ENCODE results near the gene COX7B2. TPM values are rescaled to one million over a fixed set of nuclear protein-coding genes. Genes with fewer than 3 reads are reported as not detected.

The COX7B2 gene
- not detected in 2 replicates for total RNA-seq

GRCh38 chr4:46909078-46909477, at the start of gene COX7B2:
COX7B2 (minus strand) TSS chr4:46909245; CDS start chr4:46735192, 174,053 bp downstream.

Other genes with a start within 250 kb of the COX7B2 start
- not detected in 2 replicates for gene GABRA4, start 84.3 kb upstream of the COX7B2 start, total RNA-seq
- not detected in 2 replicates for gene GABRB1, start 122.3 kb upstream of the COX7B2 start, total RNA-seq